ENCODE results near the gene CCDC70. TPM values are rescaled to one million over a fixed set of nuclear protein-coding genes. Genes with fewer than 3 reads are reported as not detected.

CCDC70 gene
- total and polyA plus RNA-seq, 7 experiments from 2014 or later: not detected

Other genes with a start within 250 kb of the CCDC70 start
- 10 to 100 TPM in 4 of 5 experiments, 1 to 10 TPM in 1; 6.7 to 25.3 (median 20.1) TPM for gene DHRS12, start 57.8 kb upstream of the CCDC70 start, total RNA-seq
- 10 to 100 TPM; 24.8 to 27.1 TPM for gene DHRS12, start 57.8 kb upstream of the CCDC70 start, polyA plus RNA-seq
- gene TMEM272, start 16.8 kb upstream of the CCDC70 start, total RNA-seq: 10 to 100 TPM in 2 of 5 experiments, 1 to 10 TPM in 2, under 1 TPM in 1; 0.19 to 23.3 (median 5.9) TPM
- under 1 TPM; 0.74 to 0.75 TPM for gene TMEM272, start 16.8 kb upstream of the CCDC70 start, polyA plus RNA-seq
- gene ATP7B, start 149.5 kb downstream of the CCDC70 start, total RNA-seq: 1 to 10 TPM in 4 of 5 experiments, under 1 TPM in 1; 0.48 to 1.4 (median 1.3) TPM
- gene ATP7B, start 149.5 kb downstream of the CCDC70 start, polyA plus RNA-seq: under 1 TPM; 0.18 to 0.23 TPM
- 10 to 100 TPM; 29.3 to 45.6 (median 38.3) TPM for gene ALG11, start 150.4 kb downstream of the CCDC70 start, total RNA-seq
- gene ALG11, start 150.4 kb downstream of the CCDC70 start, polyA plus RNA-seq: 10 to 100 TPM; 22.6 to 31.5 TPM
- 10 to 100 TPM in 3 of 5 experiments, 1 to 10 TPM in 2; 4.2 to 17.2 (median 12.9) TPM for gene UTP14C, start 162.7 kb downstream of the CCDC70 start, total RNA-seq
- 1 to 10 TPM; 2.0 to 3.5 TPM for gene UTP14C, start 162.7 kb downstream of the CCDC70 start, polyA plus RNA-seq